Measurements from ENCODE around the gene INTS13. TPM values are rescaled to one million over a fixed set of nuclear protein-coding genes. Genes with fewer than 3 reads are reported as not detected.
"Not testable (repeated sequence)": the region's sequence is repeated elsewhere in the genome, so short reads cannot be mapped to it uniquely, and the experiment has no call there.

INTS13 gene
- total RNA-seq, 1 experiment from 2014 or later: 50.5 TPM

DNA sequence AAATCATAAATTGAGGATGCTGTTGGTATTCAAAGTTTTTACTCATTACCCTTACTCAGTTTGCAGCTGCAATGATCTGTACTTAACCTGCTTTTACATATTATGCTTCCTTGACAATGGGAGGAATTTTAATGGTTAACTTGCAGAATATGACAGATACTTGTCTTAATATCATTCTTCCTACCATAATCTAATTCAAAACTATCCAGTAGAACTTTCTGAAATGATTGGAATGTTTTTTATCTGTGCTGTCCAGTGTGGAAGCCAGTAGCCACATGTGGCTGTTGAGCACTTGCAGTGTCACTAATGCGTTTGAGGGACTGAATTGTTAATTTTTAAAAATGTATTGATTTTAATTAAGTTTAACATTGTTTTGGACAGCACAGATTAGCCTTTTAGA is 24.0 kb upstream of the INTS13 start:
- peaks cover 16 to 28% of the 10 kb centered on the region in 2 experiments for H3K36me3 ChIP-seq (ENCODE audit: control insufficient read depth in 1 of 2, insufficient read depth in 2 of 2, low read length in 2 of 2)
- no peak for TF ChIP-seq EGR1 (IDR thresholded peaks at IDR 0.05; ENCODE audit: low read depth)
- no peak for TF ChIP-seq SRF (IDR thresholded peaks at IDR 0.05; ENCODE audit: low read depth)
- TF ChIP-seq, protein P1, sequence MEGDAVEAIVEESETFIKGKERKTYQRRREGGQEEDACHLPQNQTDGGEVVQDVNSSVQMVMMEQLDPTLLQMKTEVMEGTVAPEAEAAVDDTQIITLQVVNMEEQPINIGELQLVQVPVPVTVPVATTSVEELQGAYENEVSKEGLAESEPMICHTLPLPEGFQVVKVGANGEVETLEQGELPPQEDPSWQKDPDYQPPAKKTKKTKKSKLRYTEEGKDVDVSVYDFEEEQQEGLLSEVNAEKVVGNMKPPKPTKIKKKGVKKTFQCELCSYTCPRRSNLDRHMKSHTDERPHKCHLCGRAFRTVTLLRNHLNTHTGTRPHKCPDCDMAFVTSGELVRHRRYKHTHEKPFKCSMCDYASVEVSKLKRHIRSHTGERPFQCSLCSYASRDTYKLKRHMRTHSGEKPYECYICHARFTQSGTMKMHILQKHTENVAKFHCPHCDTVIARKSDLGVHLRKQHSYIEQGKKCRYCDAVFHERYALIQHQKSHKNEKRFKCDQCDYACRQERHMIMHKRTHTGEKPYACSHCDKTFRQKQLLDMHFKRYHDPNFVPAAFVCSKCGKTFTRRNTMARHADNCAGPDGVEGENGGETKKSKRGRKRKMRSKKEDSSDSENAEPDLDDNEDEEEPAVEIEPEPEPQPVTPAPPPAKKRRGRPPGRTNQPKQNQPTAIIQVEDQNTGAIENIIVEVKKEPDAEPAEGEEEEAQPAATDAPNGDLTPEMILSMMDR (IDR thresholded peaks at IDR 0.05 in 2 of 3, conservative IDR thresholded peaks at IDR 0.05 in 1 of 3; ENCODE audit: borderline replicate concordance in 1 of 3, insufficient read depth in 1 of 3, low read depth in 2 of 3, low read length in 2 of 3): no peak
- no peak for TF ChIP-seq ZFX (IDR thresholded peaks at IDR 0.05)
- ChIA-PET CTCF (no interaction called here), RAD21 (ENCODE audit: low non-redundant PET in 1 of 2, low total read pairs in 2 of 2, uncharacterized antibody in 2 of 2, unreplicated experiment in 2 of 2) (no interaction called here), POLR2A (no interaction called here)
- no peaks in the 10 kb centered on the region for H3K4me1 ChIP-seq (ENCODE audit: control insufficient read depth in 1 of 2, insufficient read depth in 2 of 2, low read length in 2 of 2)
- no TSS peak for BruUV-seq (replicated peaks)
- H3K79me2 ChIP-seq (ENCODE audit: insufficient read depth, low read length): no peaks in the 10 kb centered on the region
- H3K27me3 ChIP-seq (ENCODE audit: insufficient read depth, low read length): no peaks in the 10 kb centered on the region
- H3K27ac ChIP-seq (ENCODE audit: low read depth, low read length): no peak overlapping the region
- H3K4me2 ChIP-seq (ENCODE audit: low read length): no peak overlapping the region
- H3K9me2 ChIP-seq (ENCODE audit: insufficient read depth): no peaks in the 10 kb centered on the region
- no peak overlapping the region for H3K4me3 ChIP-seq (replicated peaks in 1 of 2; ENCODE audit: low read depth in 1 of 2, low read length in 2 of 2)
- DNase-seq (ENCODE audit: low read depth, low spot score) (no peak), ATAC-seq (no peak)
- H4K20me1 ChIP-seq (ENCODE audit: insufficient read depth): no peaks in the 10 kb centered on the region; the same call in 1 of the 2 replicates
- H3K9me3 ChIP-seq (ENCODE audit: control insufficient read depth in 1 of 2, insufficient read depth in 1 of 2, low read depth in 1 of 2, low read length in 2 of 2): no peaks in the 10 kb centered on the region
- H3K9ac ChIP-seq (ENCODE audit: low read length): no peak overlapping the region
- no peak overlapping the region for H2AFZ ChIP-seq (ENCODE audit: low read depth, low read length, poor library complexity, severe bottlenecking)
- intact Hi-C loops (cut with micrococcal nuclease): no loop called here

DNA sequence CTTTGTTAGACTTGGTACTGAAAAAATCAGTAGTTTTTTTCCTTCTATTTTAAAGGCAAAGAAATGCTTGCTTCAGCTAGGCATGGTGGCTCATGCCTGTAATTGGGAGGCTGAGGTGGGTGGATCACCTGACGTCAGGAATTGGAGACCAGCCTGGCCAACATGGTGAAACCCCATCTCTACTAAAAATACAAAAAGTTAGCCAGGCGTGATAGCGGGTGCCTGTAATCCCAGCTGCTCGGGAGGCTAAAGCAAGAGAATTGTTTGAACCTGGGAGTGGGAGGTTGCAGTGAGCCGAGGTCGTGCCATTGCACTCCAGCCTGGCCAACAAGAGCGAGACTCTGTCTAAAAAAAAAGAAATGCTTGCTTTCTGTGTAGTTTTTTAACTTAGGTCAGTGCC is 23.6 kb upstream of the INTS13 start:
- ATAC-seq; H2AFZ ChIP-seq (ENCODE audit: low read depth, low read length, poor library complexity, severe bottlenecking); BruUV-seq (replicated peaks); CTCF ChIA-PET; H3K4me1 ChIP-seq (ENCODE audit: control insufficient read depth in 1 of 2, insufficient read depth in 2 of 2, low read length in 2 of 2); H3K9me3 ChIP-seq (ENCODE audit: control insufficient read depth in 1 of 2, insufficient read depth in 1 of 2, low read depth in 1 of 2, low read length in 2 of 2); intact Hi-C loops (cut with micrococcal nuclease); H3K4me2 ChIP-seq (ENCODE audit: low read length); H3K79me2 ChIP-seq (ENCODE audit: insufficient read depth, low read length); H3K4me3 ChIP-seq (replicated peaks in 1 of 2; ENCODE audit: low read depth in 1 of 2, low read length in 2 of 2); H3K27ac ChIP-seq (ENCODE audit: low read depth, low read length); H4K20me1 ChIP-seq (ENCODE audit: insufficient read depth); DNase-seq (ENCODE audit: low read depth, low spot score); H3K9me2 ChIP-seq (ENCODE audit: insufficient read depth); POLR2A ChIA-PET; RAD21 ChIA-PET (ENCODE audit: low non-redundant PET in 1 of 2, low total read pairs in 2 of 2, uncharacterized antibody in 2 of 2, unreplicated experiment in 2 of 2); H3K9ac ChIP-seq (ENCODE audit: low read length); H3K27me3 ChIP-seq (ENCODE audit: insufficient read depth, low read length): not testable (repeated sequence)
- H3K36me3 ChIP-seq (ENCODE audit: control insufficient read depth in 1 of 2, insufficient read depth in 2 of 2, low read length in 2 of 2): peaks cover 16 to 31% of the 10 kb centered on the region in 2 experiments
